HG03565 (cell line): ENCODE measurements around the gene ARSG.
"Not testable (repeated sequence)": the region's sequence is repeated elsewhere in the genome, so short reads cannot be mapped to it uniquely, and the experiment has no call there.

Experiments
- ATAC-seq: cut with Tn5 transposase; IDR thresholded peaks from one replicate; pipeline ENCODE4 v1.9.1; 2021; ENCODE audit warnings: mild to moderate bottlenecking, moderate library complexity; ENCODE audit not compliant: unreplicated experiment

Gene ARSG

DNA sequence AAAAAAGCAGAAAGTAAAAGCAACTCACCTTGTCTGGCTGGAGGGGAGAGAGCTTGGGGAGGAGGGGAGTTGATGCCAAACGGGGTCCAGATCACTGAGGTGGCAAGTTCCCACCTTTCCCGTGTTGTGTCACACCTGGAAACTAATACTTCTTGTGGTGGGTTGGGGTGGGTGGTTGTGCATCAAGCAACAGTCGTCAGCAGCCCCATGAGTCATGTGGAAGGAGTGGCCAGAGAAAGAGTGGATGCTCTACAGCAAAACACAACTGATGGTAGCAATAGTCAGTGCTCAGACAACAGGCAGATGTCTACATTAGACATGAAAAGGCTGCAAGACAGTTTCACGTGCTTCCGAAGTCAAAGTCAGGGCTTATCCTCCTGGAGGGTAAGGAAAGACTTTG, 35.4 kb downstream of the ARSG start:
- ATAC-seq = no peak

DNA sequence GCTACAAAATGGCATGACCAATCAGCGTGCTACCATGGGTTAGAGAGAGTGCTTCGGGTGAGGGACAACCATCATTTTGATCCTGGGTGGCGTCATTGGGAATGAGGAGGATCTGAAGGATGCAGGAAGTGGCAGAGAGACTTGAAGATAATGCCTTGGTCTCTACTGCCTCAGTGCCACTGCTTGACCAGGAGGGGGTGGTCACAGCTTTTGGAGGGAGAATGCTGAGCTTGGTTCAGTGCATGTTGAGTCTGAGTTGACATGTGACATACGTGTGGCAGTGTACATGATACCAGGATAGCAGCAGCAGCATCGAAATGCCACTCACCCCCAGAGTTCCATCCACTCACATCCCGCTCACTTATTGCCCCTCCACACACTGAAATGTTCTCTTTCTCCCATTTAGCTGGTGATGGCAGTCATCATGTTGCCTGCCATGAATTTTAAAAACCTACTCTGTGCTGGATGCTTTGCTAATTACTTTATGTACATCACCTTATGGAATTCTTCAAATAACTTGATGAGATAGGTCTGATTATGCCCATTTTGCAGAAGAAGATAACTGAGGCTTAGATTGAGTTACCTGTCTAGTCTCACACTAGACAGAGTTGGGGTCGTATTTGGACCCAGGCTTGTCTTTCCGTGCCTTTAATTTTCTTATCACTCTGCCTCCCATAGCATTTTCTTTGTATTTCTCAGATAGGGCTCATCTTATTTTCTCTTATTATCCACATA, 36.7 kb downstream of the ARSG start:
- ATAC-seq = no peak

GRCh38 chr17:68328676-68329075, 37.4 kb downstream of the ARSG start:
- no peak for ATAC-seq

DNA sequence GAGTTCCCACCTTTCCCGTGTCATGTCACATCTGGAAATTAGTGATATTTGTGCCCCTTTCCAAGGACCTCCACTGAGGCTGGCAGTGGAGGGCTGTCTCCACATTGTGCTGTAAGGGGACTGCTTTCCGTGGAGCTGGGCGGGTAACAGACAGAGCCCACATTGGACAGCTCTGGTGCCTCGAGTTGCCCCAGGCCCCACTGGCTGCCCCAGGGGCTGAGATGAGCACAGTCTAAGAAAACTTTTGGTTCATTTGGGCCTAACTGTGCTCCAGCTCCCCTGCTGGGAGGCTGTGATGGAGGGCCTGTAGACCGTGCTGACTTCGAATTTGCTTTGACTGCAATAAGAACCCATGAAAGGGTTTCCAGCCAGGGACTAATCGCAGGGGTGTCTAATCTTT, 38.0 kb downstream of the ARSG start:
- ATAC-seq = no peak

GRCh38 chr17:68331932-68332331, 40.6 kb downstream of the ARSG start:
- not testable (repeated sequence) for ATAC-seq

GRCh38 chr17:68334393-68334792, 43.1 kb downstream of the ARSG start:
- no peak for ATAC-seq

- ATAC-seq = no peak
Measured at GRCh38 chr17:68341482-68341881, 50.2 kb downstream of the ARSG start.

DNA sequence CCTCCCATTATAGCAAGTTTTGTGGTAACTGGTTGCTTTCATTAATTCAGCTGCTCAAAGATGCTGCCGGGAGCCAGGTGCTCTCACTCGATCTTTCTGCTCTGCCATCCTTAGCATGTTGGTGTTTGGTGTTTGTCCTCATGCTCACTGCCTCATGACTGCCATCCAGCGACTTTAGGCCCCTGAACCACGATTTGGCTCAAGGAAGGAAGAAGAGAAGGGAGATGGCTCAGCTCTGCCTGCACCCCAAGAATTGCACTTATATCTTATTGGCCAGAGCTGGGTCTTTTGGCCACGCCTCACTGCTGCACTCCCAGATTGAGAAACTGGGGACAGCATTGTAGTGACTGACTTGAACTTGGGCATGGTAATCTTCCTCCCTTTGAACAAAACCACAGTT, 52.7 kb downstream of the ARSG start:
- no peak for ATAC-seq

DNA sequence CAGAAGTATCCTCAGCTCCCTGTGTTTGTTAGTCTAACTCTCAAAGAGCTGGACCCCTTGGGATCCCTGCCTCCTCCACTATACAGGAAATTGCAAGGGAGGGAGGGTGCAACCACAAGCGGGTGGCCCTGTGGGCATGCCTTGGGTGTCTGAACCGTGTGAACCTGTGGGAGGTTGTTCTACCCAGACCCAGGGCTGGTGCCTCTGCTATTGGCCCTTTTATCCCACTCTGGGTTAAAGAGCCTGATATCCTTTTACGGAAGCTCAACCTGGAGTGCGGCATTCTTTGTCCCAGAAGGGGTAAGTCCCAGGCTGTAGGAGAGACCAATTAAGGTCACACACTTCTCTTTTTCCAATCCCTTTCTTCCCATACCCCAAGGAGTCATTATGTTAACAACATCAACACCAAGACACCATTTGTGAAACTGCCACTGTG, 53.4 kb downstream of the ARSG start:
- no peak for ATAC-seq

- peak; percentile 45 for ATAC-seq
Measured at GRCh38 chr17:68346448-68346847, 55.2 kb downstream of the ARSG start.

DNA sequence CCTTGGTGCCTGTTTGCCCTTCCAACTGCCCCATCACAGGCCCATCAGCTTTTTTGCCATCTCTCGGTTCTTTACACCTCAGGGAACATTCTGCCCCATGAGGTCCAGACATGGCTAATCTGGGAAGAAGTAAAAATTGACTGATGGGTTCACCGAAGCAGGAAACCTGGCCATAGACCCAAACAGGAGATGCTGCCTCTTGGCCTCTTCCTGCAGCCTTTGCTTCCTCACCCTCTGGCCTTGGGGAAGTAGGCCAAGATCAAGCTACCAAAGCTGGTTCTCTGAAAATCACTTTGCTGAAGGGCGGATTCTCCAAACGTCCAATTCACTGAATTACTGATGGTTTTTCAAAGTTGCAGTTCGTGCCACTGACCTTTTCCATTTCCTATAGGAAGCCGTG, 56.1 kb downstream of the ARSG start:
- no peak for ATAC-seq

DNA sequence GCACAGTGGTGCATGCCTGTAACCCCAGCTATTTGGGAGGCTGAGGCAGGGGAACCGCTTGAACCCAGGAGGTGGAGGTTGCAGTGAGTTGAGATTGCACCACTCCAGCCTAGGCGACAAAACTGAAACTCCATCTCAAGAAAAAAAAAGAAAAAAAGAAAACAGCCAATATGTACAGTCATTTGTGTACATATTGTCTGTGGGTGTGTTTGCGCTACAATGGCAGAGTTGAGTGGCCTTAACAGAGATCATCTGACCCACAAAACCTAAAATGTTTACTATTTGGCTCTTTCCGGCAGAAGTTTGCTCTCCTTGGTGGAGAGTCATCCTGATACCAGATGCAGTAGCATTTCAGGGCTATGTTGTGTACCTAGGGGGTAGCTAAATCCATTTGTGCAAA, 57.9 kb downstream of the ARSG start:
- ATAC-seq = peak; percentile 88

- ATAC-seq = no peak
Measured at GRCh38 chr17:68351395-68351794, 60.1 kb downstream of the ARSG start.

DNA sequence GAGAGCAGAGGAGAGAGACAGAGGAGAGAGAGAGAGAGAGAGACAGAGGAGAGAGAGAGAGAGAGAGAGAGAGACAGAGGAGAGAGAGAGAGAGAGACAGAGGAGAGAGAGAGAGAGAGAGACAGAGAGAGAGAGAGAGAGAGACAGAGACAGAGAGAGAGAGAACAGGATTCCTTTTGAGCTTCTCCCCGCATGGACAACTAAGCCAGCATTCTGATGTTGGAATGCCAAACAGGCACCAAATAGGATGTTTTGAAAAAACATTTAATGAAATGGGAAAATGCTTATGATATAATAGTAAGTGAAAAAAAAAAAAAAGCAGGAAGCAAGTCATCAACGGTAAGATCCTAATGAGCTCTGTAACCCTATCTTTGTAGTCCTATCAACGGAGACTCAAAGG, 60.7 kb downstream of the ARSG start:
- ATAC-seq = no peak

DNA sequence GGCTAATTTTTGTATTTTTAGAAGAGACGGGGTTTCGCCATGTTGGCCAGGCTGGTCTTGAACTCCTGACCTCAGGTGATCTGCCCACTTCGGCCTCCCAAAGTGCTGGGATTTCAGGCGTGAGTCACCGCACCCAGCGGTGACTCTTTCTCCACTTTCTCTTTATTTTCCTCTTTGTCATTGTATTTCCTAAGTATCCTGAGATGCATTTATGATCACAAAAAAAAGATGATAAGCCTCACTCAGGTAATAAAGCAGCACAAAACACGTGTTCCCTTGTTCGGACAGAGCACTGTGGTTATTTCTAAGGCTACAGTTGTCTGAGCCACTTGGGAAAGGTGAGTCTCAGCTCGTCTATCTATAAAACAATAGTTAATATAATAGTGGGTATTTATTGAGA, 61.4 kb downstream of the ARSG start:
- not testable (repeated sequence) for ATAC-seq

- ATAC-seq = no peak
Measured at GRCh38 chr17:68353111-68353521, 61.8 kb downstream of the ARSG start.

GRCh38 chr17:68354311-68354710, 63.0 kb downstream of the ARSG start:
- not testable (repeated sequence) for ATAC-seq

- ATAC-seq = not testable (repeated sequence)
Measured at GRCh38 chr17:68355108-68355507, 63.8 kb downstream of the ARSG start.

- peak; percentile 93 for ATAC-seq
Measured at GRCh38 chr17:68356520-68356919, 65.2 kb downstream of the ARSG start.

- no peak for ATAC-seq
Measured at GRCh38 chr17:68356949-68357455, 65.7 kb downstream of the ARSG start.

- no peak for ATAC-seq
Measured at GRCh38 chr17:68357886-68358285, 66.6 kb downstream of the ARSG start.

GRCh38 chr17:68359791-68360535, 68.7 kb downstream of the ARSG start:
- ATAC-seq = no peak
